Stimulated activated CD8-positive, alpha-beta memory T cell treated with anti-CD3 and anti-CD28 coated beads, Interleukin-15, amount 100 ng/mL, for 1 hour (primary cell): Measurements from ENCODE around the gene DDX41.
A peak's percentile ranks its signal among the peaks of the same experiment; 100 is the strongest.

ENCODE experiments used
- DNase-seq: peaks from one replicate; pipeline ENCODE4 v3.0.0-alpha.2; 2020; ENCODE audit warnings: low read depth

DDX41 gene

GRCh38 chr5:177512736-177513380 is 3.9 kb downstream of the DDX41 start:
- DNase-seq, result no peak

GRCh38 chr5:177511796-177512675 is 4.7 kb downstream of the DDX41 start:
- DNase-seq, result no peak

- no peak for DNase-seq
These were observed 5.6 kb downstream of the DDX41 start for GRCh38 chr5:177511181-177511580.

- no peak for DNase-seq
These were observed 6.2 kb downstream of the DDX41 start for GRCh38 chr5:177510567-177511053.

GRCh38 chr5:177509991-177510566 is 6.7 kb downstream of the DDX41 start:
- DNase-seq, result no peak

- DNase-seq, result no peak
These were observed 7.3 kb downstream of the DDX41 start, which contains the start of gene DOK3 for GRCh38 chr5:177509381-177509951. Gene DOK3 (minus strand): TSS chr5:177509826. CDS start chr5:177509540, 286 bp downstream.

- no peak for DNase-seq
These were observed 7.9 kb downstream of the DDX41 start for GRCh38 chr5:177508837-177509236.

GRCh38 chr5:177508221-177508611 is 8.5 kb downstream of the DDX41 start:
- DNase-seq, result no peak

- no peak for DNase-seq
These were observed 9.1 kb downstream of the DDX41 start for GRCh38 chr5:177507596-177508220.

GRCh38 chr5:177507165-177507564 is 9.6 kb downstream of the DDX41 start:
- DNase-seq, result no peak

GRCh38 chr5:177505075-177505474 is 11.7 kb downstream of the DDX41 start:
- DNase-seq, result no peak

- DNase-seq, result no peak
These were observed 12.4 kb downstream of the DDX41 start for GRCh38 chr5:177504086-177505056.

- no peak for DNase-seq
These were observed 13.2 kb downstream of the DDX41 start for GRCh38 chr5:177503351-177504085.

- DNase-seq, result no peak
These were observed 13.9 kb downstream of the DDX41 start for GRCh38 chr5:177502886-177503285.

- DNase-seq, result no peak
These were observed 14.7 kb downstream of the DDX41 start for GRCh38 chr5:177501874-177502678.

- peak; percentile 85 for DNase-seq
These were observed 15.9 kb downstream of the DDX41 start for GRCh38 chr5:177500685-177501522.

- DNase-seq, result no peak
These were observed 16.9 kb downstream of the DDX41 start for GRCh38 chr5:177499842-177500241.
